ENCODE data around the gene MARCHF10. TPM values are rescaled to one million over a fixed set of nuclear protein-coding genes. Genes with fewer than 3 reads are reported as not detected.
"Not testable (repeated sequence)": the region's sequence is repeated elsewhere in the genome, so short reads cannot be mapped to it uniquely, and the experiment has no call there.

The MARCHF10 gene
- total RNA-seq, 2 donors from 2014 or later, result 29.7 TPM; not detected in 1

DNA sequence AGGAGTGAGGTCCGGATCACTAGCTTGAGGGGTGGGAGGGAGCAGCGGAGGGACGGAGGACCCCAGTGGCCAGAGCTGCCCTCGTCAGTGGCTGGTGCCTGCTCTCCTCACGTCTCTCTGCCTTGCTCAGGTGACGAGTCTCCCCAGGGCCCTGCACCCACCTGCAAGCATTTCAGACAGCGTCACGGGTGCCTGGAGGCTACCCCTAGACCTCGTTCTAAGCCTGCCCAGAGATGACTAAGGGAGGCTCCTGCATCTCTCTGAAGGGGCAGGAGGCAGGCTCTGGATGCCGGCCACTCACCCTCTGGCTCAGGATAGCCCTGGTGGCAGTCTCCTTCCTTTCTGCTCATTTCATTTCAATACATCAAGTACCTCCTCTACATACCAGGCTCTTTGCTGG, 111.9 kb downstream of the MARCHF10 start:
- H3K36me3 ChIP-seq, result no peaks in the 10 kb centered on the region
- H3K4me3 ChIP-seq, result no peak overlapping the region
- 89% methylated on average over 10 of the region's 10 CpGs for WGBS
- no peaks in the 10 kb centered on the region for H3K9me3 ChIP-seq
- DNase-seq (ENCODE audit: low spot score), result no peak
- no peaks in the 10 kb centered on the region for H3K27me3 ChIP-seq (replicated peaks; ENCODE audit: insufficient read depth)
- intact Hi-C loops (cut with DNase I), result no loop called here
- no peaks in the 10 kb centered on the region for H3K4me1 ChIP-seq (replicated peaks)
- no peak overlapping the region for H3K27ac ChIP-seq
- no peak for TF ChIP-seq POLR2A (IDR thresholded peaks at IDR 0.05)
- TF ChIP-seq POLR2AphosphoS5 (IDR thresholded peaks at IDR 0.05), result no peak
- TF ChIP-seq, protein P1, sequence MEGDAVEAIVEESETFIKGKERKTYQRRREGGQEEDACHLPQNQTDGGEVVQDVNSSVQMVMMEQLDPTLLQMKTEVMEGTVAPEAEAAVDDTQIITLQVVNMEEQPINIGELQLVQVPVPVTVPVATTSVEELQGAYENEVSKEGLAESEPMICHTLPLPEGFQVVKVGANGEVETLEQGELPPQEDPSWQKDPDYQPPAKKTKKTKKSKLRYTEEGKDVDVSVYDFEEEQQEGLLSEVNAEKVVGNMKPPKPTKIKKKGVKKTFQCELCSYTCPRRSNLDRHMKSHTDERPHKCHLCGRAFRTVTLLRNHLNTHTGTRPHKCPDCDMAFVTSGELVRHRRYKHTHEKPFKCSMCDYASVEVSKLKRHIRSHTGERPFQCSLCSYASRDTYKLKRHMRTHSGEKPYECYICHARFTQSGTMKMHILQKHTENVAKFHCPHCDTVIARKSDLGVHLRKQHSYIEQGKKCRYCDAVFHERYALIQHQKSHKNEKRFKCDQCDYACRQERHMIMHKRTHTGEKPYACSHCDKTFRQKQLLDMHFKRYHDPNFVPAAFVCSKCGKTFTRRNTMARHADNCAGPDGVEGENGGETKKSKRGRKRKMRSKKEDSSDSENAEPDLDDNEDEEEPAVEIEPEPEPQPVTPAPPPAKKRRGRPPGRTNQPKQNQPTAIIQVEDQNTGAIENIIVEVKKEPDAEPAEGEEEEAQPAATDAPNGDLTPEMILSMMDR (IDR thresholded peaks at IDR 0.05), result no peak

DNA sequence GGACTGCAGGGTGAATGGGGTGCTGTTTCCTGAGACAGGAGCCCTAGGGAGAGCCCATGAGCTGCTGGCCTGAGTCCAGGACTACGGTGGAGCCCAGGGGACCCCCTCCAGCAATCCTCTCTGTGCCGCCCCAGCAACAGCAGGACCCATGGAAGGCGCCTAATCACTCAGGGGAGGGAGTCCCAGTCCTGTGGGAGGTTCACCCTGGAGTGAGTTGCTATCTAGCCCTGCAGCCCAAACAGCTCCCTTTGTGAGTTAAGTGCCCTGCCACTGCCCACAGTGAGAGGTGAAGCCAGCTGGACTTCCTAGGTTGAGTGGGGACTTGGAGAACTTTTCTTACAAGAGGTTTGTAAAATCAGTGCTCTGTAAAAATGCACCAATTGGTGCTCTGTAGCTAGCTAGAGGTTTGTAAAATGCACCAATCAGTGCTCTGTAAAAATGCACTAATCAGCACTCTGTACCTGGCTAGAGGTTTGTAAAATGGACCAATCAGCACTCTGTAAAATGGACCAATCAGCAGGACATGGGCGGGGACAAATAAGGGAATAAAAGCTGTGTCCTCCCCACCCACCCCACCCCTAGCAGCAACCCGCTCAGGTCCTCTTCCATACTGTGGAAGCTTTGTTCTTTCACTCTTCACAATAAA, 112.9 kb downstream of the MARCHF10 start:
- DNase-seq (ENCODE audit: low spot score); H3K9me3 ChIP-seq; H3K4me3 ChIP-seq; intact Hi-C loops (cut with DNase I); H3K36me3 ChIP-seq; H3K4me1 ChIP-seq (replicated peaks); H3K27me3 ChIP-seq (replicated peaks; ENCODE audit: insufficient read depth); H3K27ac ChIP-seq: not testable (repeated sequence)
- 93% methylated on average over 5 of the region's 5 CpGs for WGBS

DNA sequence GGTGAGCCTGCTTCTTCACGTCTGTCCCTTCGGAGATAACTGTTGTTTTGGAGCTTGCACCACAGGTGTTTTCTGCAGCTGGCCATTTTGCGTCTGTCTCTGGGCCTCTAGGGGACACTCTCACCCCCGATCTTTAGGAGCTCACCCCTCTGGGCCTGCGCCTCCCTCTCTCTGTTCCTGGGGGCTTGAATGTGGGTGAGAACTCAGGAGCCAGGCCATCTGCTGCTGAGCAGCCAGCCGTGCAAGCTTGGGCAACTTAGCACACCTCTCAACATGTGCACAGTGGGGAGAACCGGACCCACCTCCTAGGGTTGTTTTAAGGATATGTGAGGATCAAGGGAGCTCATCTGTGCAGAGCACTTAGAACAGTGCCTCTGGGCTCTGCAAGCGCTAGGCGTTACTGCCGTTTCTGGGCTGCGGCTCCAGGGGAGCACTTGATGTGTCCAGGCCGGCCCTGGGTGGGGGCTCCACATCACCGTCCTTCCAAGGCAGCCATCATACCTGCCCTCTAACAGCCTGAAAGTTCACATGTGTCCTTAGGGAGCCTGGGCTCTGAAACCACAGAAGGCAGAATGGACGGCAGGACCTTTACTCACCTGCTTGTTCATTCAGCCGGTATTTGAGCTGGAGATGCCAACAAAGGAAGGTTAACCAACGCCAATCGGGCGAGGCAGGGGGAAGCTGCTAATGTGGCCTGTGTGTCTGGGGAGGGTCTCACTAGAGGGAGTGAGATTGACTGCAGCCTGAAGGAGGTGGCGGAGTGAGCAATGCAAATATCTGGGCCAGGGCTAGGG, 114.3 kb downstream of the MARCHF10 start:
- Histone ChIP-seq H3K4me1 (replicated peaks) (no peaks in the 10 kb centered on the region), H3K36me3 (no peaks in the 10 kb centered on the region), H3K27ac (no peak overlapping the region), H3K9me3 (no peaks in the 10 kb centered on the region), H3K4me3 (no peak overlapping the region), H3K27me3 (replicated peaks; ENCODE audit: insufficient read depth) (no peaks in the 10 kb centered on the region)
- no peak for DNase-seq (ENCODE audit: low spot score)
- WGBS, result 57% methylated on average over 18 of the region's 19 CpGs
- TF ChIP-seq, protein P1 (IDR thresholded peaks at IDR 0.05), result no peak
- TF ChIP-seq POLR2A (IDR thresholded peaks at IDR 0.05) (no peak), POLR2AphosphoS5 (IDR thresholded peaks at IDR 0.05) (no peak)
- intact Hi-C loops (cut with DNase I), result no loop called here

DNA sequence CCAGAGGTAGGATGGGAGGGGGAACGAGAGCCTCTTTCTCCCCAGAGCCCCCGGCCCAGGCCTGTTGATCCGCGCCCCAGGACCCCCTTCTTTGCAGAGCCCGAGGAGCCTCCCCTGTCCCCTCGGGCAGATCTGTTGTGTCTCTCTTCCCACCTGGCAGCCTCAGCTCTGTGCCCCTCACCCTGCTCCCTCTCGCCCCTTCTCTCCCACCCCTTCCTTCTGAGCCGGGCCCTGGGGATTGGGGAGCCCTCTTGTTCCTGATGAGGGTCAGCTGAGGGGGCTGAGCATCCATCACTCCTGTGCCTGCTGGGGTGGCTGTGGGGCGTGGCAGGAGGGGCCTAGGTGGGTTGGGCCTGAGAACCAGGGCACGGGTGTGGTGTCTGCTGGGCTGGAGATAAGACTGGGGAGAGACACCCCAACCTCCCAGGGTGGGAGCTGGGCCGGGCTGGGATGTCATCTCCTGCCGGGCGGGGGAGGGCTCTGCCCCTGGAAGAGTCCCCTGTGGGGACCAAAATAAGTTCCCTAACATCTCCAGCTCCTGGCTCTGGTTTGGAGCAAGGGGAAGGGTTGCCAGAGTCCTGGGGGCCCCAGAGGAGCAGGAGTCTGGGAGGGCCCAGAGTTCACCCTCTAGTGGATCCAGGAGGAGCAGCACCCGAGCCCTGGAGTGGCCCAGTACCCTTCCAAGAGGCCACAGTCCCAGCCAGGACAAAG, 115.2 kb downstream of the MARCHF10 start:
- Histone ChIP-seq H3K4me1 (replicated peaks) (no peaks in the 10 kb centered on the region), H3K27ac (no peak overlapping the region), H3K9me3 (no peaks in the 10 kb centered on the region), H3K4me3 (no peak overlapping the region), H3K27me3 (replicated peaks; ENCODE audit: insufficient read depth) (no peaks in the 10 kb centered on the region), H3K36me3 (no peaks in the 10 kb centered on the region)
- no peak for TF ChIP-seq POLR2AphosphoS5 (IDR thresholded peaks at IDR 0.05)
- no peak for TF ChIP-seq POLR2A (IDR thresholded peaks at IDR 0.05)
- TF ChIP-seq, protein P1 (IDR thresholded peaks at IDR 0.05), result peak in 2 of 4 experiments; percentile 24 to 39
- WGBS, result 74% methylated on average over 14 of the region's 14 CpGs
- no peak for DNase-seq (ENCODE audit: low spot score)
- intact Hi-C loops (cut with DNase I), result no loop called here

DNA sequence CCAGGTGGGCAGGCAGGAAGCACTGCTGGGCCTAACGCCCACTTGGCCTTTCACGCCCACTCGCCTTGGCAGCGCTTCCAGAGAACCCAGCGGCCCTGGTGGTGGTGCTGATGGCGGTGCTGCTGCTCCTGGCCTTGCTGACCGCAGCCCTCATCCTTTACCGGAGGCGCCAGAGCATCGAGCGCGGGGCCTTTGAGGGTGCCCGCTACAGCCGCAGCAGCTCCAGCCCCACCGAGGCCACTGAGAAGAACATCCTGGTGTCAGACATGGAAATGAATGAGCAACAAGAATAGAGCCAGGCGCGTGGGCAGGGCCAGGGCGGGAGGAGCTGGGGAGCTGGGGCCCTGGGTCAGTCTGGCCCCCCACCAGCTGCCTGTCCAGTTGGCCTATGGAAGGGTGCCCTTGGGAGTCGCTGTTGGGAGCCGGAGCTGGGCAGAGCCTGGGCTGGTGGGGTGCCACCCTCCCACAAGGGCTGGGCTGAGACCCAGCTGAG, 115.9 kb downstream of the MARCHF10 start:
- TF ChIP-seq, protein P1 (IDR thresholded peaks at IDR 0.05), result no peak
- TF ChIP-seq POLR2A (IDR thresholded peaks at IDR 0.05), result no peak
- no peak for TF ChIP-seq POLR2AphosphoS5 (IDR thresholded peaks at IDR 0.05)
- WGBS, result 89% methylated on average over 20 of the region's 20 CpGs
- no peaks in the 10 kb centered on the region for H3K4me1 ChIP-seq (replicated peaks)
- no peaks in the 10 kb centered on the region for H3K9me3 ChIP-seq
- H3K36me3 ChIP-seq, result no peaks in the 10 kb centered on the region
- no peak overlapping the region for H3K4me3 ChIP-seq
- no peak overlapping the region for H3K27ac ChIP-seq
- intact Hi-C loops (cut with DNase I), result no loop called here
- H3K27me3 ChIP-seq (replicated peaks; ENCODE audit: insufficient read depth), result no peaks in the 10 kb centered on the region
- no peak for DNase-seq (ENCODE audit: low spot score)

DNA sequence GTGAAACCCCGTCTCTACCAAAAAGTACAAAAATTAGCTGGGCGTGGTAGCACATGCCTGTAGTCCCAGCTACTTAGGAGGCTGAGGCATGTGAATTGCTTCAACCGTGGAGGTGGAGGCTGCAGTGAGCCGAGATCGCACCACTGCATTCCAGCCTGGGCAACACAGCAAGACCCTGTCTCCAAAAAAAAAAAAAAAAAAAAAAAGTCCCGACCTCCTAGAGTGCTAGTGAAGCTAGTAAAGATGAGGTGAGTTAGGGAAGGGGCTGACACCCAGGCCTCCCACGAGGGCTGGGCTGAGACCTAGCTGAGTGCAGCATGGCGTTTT, 116.6 kb downstream of the MARCHF10 start:
- H3K9me3 ChIP-seq; H3K36me3 ChIP-seq; H3K4me3 ChIP-seq; DNase-seq (ENCODE audit: low spot score); H3K4me1 ChIP-seq (replicated peaks); intact Hi-C loops (cut with DNase I); H3K27ac ChIP-seq; H3K27me3 ChIP-seq (replicated peaks; ENCODE audit: insufficient read depth): not testable (repeated sequence)
- WGBS, result 87% methylated on average over 8 of the region's 8 CpGs
